Epithelial cell of proximal tubule (primary cell): ENCODE results near the gene KRTAP5-10. TPM values are rescaled to one million over a fixed set of nuclear protein-coding genes. Genes with fewer than 3 reads are reported as not detected.
"Not testable (repeated sequence)": the region's sequence is repeated elsewhere in the genome, so short reads cannot be mapped to it uniquely, and the experiment has no call there.

Experiments
- DNase-seq: peaks from one replicate; pipeline ENCODE4 v3.0.0-alpha.2; 2011; ENCODE audit warnings: low read depth
- H3K4me3 ChIP-seq: 2 replicates; pipeline ENCODE4 v1.5.1; 2011; ENCODE audit warnings: low read depth, mild to moderate bottlenecking, low read length
- CTCF ChIP-seq: conservative IDR thresholded peaks from 2 replicates; pipeline ENCODE4 v1.5.1; 2012; ENCODE audit warnings: low read depth, mild to moderate bottlenecking, low read length
- total RNA-seq: library from RNA; depleted of rRNA; stranded (reverse); fragments of >200 nt; gene quantifications from 2 replicates; pipeline ENCODE4 v1.2.3, GENCODE V29; 2015

KRTAP5-10 gene
- total RNA-seq, 1 donor from 2014 or later, result not detected

- DNase-seq, result not testable (repeated sequence)
- TF ChIP-seq CTCF, result peak; percentile 22
Observed at GRCh38 chr11:71588822-71589545, 23.6 kb downstream of the KRTAP5-10 start.

GRCh38 chr11:71589546-71589920 is 24.2 kb downstream of the KRTAP5-10 start:
- not testable (repeated sequence) for H3K4me3 ChIP-seq, DNase-seq

More at GRCh38 chr11:71588822-71589545, 23.6 kb downstream of the KRTAP5-10 start:
- not testable (repeated sequence) for H3K4me3 ChIP-seq

GRCh38 chr11:71603221-71603620 is 37.9 kb downstream of the KRTAP5-10 start:
- DNase-seq, H3K4me3 ChIP-seq: not testable (repeated sequence)

- DNase-seq, H3K4me3 ChIP-seq: not testable (repeated sequence)
- peak; percentile 21 for TF ChIP-seq CTCF
Observed at GRCh38 chr11:71604798-71605488, 39.6 kb downstream of the KRTAP5-10 start.

GRCh38 chr11:71606853-71607519 is 41.6 kb downstream of the KRTAP5-10 start:
- not testable (repeated sequence) for DNase-seq, H3K4me3 ChIP-seq

- H3K4me3 ChIP-seq, DNase-seq: not testable (repeated sequence)
Observed at GRCh38 chr11:71607520-71608216, 42.3 kb downstream of the KRTAP5-10 start.

- not testable (repeated sequence) for H3K4me3 ChIP-seq, DNase-seq
Observed at GRCh38 chr11:71608272-71608671, 42.9 kb downstream of the KRTAP5-10 start.

- H3K4me3 ChIP-seq, DNase-seq: not testable (repeated sequence)
Observed at GRCh38 chr11:71611218-71611910, 46.0 kb downstream of the KRTAP5-10 start.

- DNase-seq, H3K4me3 ChIP-seq: not testable (repeated sequence)
Observed at GRCh38 chr11:71613931-71614330, 48.6 kb downstream of the KRTAP5-10 start.

GRCh38 chr11:71614366-71614917 is 49.1 kb downstream of the KRTAP5-10 start:
- DNase-seq, H3K4me3 ChIP-seq: not testable (repeated sequence)

GRCh38 chr11:71615003-71615402 is 49.6 kb downstream of the KRTAP5-10 start:
- not testable (repeated sequence) for DNase-seq, H3K4me3 ChIP-seq

Other genes starting within 250 kb of the KRTAP5-10 start
- 32.3 and 124 TPM in 2 replicates for gene DHCR7, start 117.2 kb upstream of the KRTAP5-10 start, total RNA-seq
- 43.8 and 72.8 TPM in 2 replicates for gene NADSYN1, start 112.4 kb upstream of the KRTAP5-10 start, total RNA-seq
- gene KRTAP5-7, start 38.3 kb upstream of the KRTAP5-10 start, total RNA-seq, result not detected in 2 replicates
- not detected in 2 replicates for gene KRTAP5-8, start 27.5 kb upstream of the KRTAP5-10 start, total RNA-seq
- gene KRTAP5-9, start 17.1 kb upstream of the KRTAP5-10 start, total RNA-seq, result not detected in 2 replicates
- gene KRTAP5-11, start 17.3 kb downstream of the KRTAP5-10 start, total RNA-seq, result not detected in 2 replicates